Ammon's horn (tissue), 1 donor: ENCODE measurements around the gene SQSTM1.
"Not testable (repeated sequence)": the region's sequence is repeated elsewhere in the genome, so short reads cannot be mapped to it uniquely, and the experiment has no call there.

Source experiments
- DNase-seq: peaks from one replicate; pipeline ENCODE4 v3.0.0-alpha.2; 2016; ENCODE audit warnings: low spot score

SQSTM1 gene

GRCh38 chr5:179858586-179859427, 38.1 kb downstream of the SQSTM1 start, which contains the start of gene MRNIP:
TSS of gene MRNIP (minus strand) at chr5:179858817. CDS start at chr5:179858796, 21 bp downstream.
- DNase-seq, result peak; percentile 99

GRCh38 chr5:179860301-179860700, 39.6 kb downstream of the SQSTM1 start:
- DNase-seq, result no peak

GRCh38 chr5:179862296-179862695, 41.6 kb downstream of the SQSTM1 start:
- no peak for DNase-seq

GRCh38 chr5:179862891-179863290, 42.2 kb downstream of the SQSTM1 start:
- no peak for DNase-seq

- DNase-seq, result no peak
Observed at GRCh38 chr5:179863449-179864085, 42.9 kb downstream of the SQSTM1 start.

GRCh38 chr5:179864686-179865085, 44.0 kb downstream of the SQSTM1 start:
- no peak for DNase-seq

- DNase-seq, result peak; percentile 52
Observed at GRCh38 chr5:179865491-179866240, 45.0 kb downstream of the SQSTM1 start.

GRCh38 chr5:179866241-179867078, 45.8 kb downstream of the SQSTM1 start:
- DNase-seq, result no peak

GRCh38 chr5:179867079-179867465, 46.4 kb downstream of the SQSTM1 start:
- DNase-seq, result no peak

- DNase-seq, result no peak
Observed at GRCh38 chr5:179867476-179867875, 46.8 kb downstream of the SQSTM1 start.

GRCh38 chr5:179868541-179868940, 47.8 kb downstream of the SQSTM1 start:
- DNase-seq, result no peak

- no peak for DNase-seq
Observed at GRCh38 chr5:179869101-179869500, 48.4 kb downstream of the SQSTM1 start.

GRCh38 chr5:179869641-179870402, 49.1 kb downstream of the SQSTM1 start:
- no peak for DNase-seq

GRCh38 chr5:179870403-179870903, 49.7 kb downstream of the SQSTM1 start:
- DNase-seq, result peak; percentile 63

- DNase-seq, result no peak
Observed at GRCh38 chr5:179870952-179871351, 50.2 kb downstream of the SQSTM1 start.

GRCh38 chr5:179871533-179871932, 50.8 kb downstream of the SQSTM1 start:
- not testable (repeated sequence) for DNase-seq

- DNase-seq, result peak; percentile 40
Observed at GRCh38 chr5:179872055-179872827, 51.5 kb downstream of the SQSTM1 start.

GRCh38 chr5:179872828-179873575, 52.3 kb downstream of the SQSTM1 start:
- DNase-seq, result no peak

- no peak for DNase-seq
Observed at GRCh38 chr5:179873588-179874110, 52.9 kb downstream of the SQSTM1 start.
